K562 (cell line): ENCODE data around the gene ATAD2B. TPM values are rescaled to one million over a fixed set of nuclear protein-coding genes. Genes with fewer than 3 reads are reported as not detected.

Source experiments
- ADNP ChIP-seq: fragments of 200-800 bp; sonication (Bioruptor generic); IDR thresholded peaks from 2 replicates; pipeline ENCODE4 v1.6.1; 2016; ENCODE audit warnings: missing genetic modification characterization, missing compliant biosample characterization
- ARID3A ChIP-seq: IDR thresholded peaks from 2 replicates; pipeline ENCODE4 v1.6.1; 2012; ENCODE audit warnings: low read depth, low read length, improper control_type of control experiment, borderline replicate concordance
- ATF4 ChIP-seq: fragments of 450-650 bp; formaldehyde crosslinking; IDR thresholded peaks from 2 replicates; pipeline ENCODE4 v1.4.0; 2022; ENCODE audit warnings: mild to moderate bottlenecking, moderate library complexity
- CBX2 ChIP-seq: fragments of 200-600 bp; sonication (generic); IDR thresholded peaks from one replicate; pipeline ENCODE4 v1.6.1; 2012; ENCODE audit warnings: mild to moderate bottlenecking, low read length, inconsistent platforms; ENCODE audit not compliant: insufficient read depth, poor library complexity, severe bottlenecking
- ETV1 ChIP-seq: fragments of 450-650 bp; conservative IDR thresholded peaks from 2 replicates; pipeline ENCODE4 v1.6.1; 2016; ENCODE audit warnings: missing genetic modification characterization, control low read depth, low read depth, missing compliant biosample characterization
- ETV6 ChIP-seq, 3 experiments: fragments of 150-350 bp in 1 of 3; sonication (generic) in 1 of 3; formaldehyde crosslinking in 1 of 3; IDR thresholded peaks; 2 replicates each; pipeline versions ENCODE4 v1.6.1 to v1.8.0; 2014 to 2022; ENCODE audit warnings: borderline replicate concordance in 2 of 3, low read depth in 2 of 3, antibody characterized with exemption in 1 of 3, low read length in 1 of 3, mild to moderate bottlenecking in 1 of 3, missing genetic modification reagents in 1 of 3
- FIP1L1 ChIP-seq: fragments of 200-400 bp; formaldehyde crosslinking; IDR thresholded peaks from 2 replicates; pipeline ENCODE4 v1.6.1; 2018; ENCODE audit warnings: mild to moderate bottlenecking, low read depth, low read length; ENCODE audit not compliant: poor library complexity, severe bottlenecking
- KAT8 ChIP-seq: fragments of 450-650 bp; IDR thresholded peaks from 2 replicates; pipeline ENCODE4 v1.6.1; 2016; ENCODE audit warnings: low read depth, mild to moderate bottlenecking
- MAFF ChIP-seq: IDR thresholded peaks from 2 replicates; pipeline ENCODE4 v1.6.1; 2012; ENCODE audit warnings: low read length, improper control_type of control experiment
- MBD2 ChIP-seq: sonication (generic); IDR thresholded peaks from 2 replicates; pipeline ENCODE4 v1.6.1; 2016; ENCODE audit warnings: low read depth, borderline replicate concordance
- MED1 ChIP-seq: sonication (generic); formaldehyde crosslinking; IDR thresholded peaks from 2 replicates; pipeline ENCODE4 v1.8.1; 2023; ENCODE audit warnings: missing genetic modification reagents, borderline replicate concordance
- MTA2 ChIP-seq: fragments of 450-650 bp; IDR thresholded peaks from 2 replicates; pipeline ENCODE4 v1.6.1; 2016; ENCODE audit warnings: low read depth
- RUNX1 ChIP-seq: sonication (generic); IDR thresholded peaks from 2 replicates; pipeline ENCODE4 v1.6.1; 2016; ENCODE audit warnings: antibody characterized with exemption, low read depth
- SRF ChIP-seq, 2 experiments: fragments of 250-450, 450-650 bp in 1 of 2; sonication (Bioruptor Pico) in 1 of 2; sonication (generic) in 1 of 2; formaldehyde crosslinking; IDR thresholded peaks; 2 replicates each; pipeline versions ENCODE4 v1.5.0 to v1.5.1; 2020 to 2022; ENCODE audit warnings: mild to moderate bottlenecking in 1 of 2, missing genetic modification reagents in 1 of 2
- TARDBP ChIP-seq: fragments of 450-650 bp; IDR thresholded peaks from 2 replicates; pipeline ENCODE4 v1.6.1; 2016
- TBP ChIP-seq: optimal IDR thresholded peaks from 2 replicates; pipeline ENCODE3; 2011; ENCODE audit warnings: low read depth, low read length, improper control_type of control experiment
- TGIF2 ChIP-seq: sonication (generic); formaldehyde crosslinking; IDR thresholded peaks from 2 replicates; pipeline ENCODE4 v1.8.1; 2022; ENCODE audit warnings: mild to moderate bottlenecking, missing genetic modification reagents, moderate library complexity
- TRIM28 ChIP-seq: fragments of 450-650 bp; IDR thresholded peaks from 2 replicates; pipeline ENCODE4 v1.6.1; 2017
- ZBED1 ChIP-seq: IDR thresholded peaks from 2 replicates; pipeline ENCODE4 v1.6.1; 2014
- ZBTB34 ChIP-seq: fragments of 250-450 bp; sonication (Bioruptor Pico); IDR thresholded peaks from 2 replicates; pipeline ENCODE4 v1.8.0; 2021; ENCODE audit warnings: mild to moderate bottlenecking, moderate library complexity
- ZKSCAN1 ChIP-seq: fragments of 150-350 bp; IDR thresholded peaks from 2 replicates; pipeline ENCODE4 v1.6.1; 2016; ENCODE audit warnings: low read depth, low read length
- ZNF224 ChIP-seq: sonication (generic); formaldehyde crosslinking; IDR thresholded peaks from 2 replicates; pipeline ENCODE4 v1.8.0; 2022; ENCODE audit warnings: mild to moderate bottlenecking, missing genetic modification reagents
- ZNF282 ChIP-seq: sonication (generic); formaldehyde crosslinking; IDR thresholded peaks from 2 replicates; pipeline ENCODE4 v1.8.1; 2023; ENCODE audit warnings: missing genetic modification reagents
- ZNF449 ChIP-seq: fragments of 250-450 bp; sonication (Bioruptor Pico); IDR thresholded peaks from 2 replicates; pipeline ENCODE4 v1.8.0; 2022; ENCODE audit warnings: moderate library complexity, mild to moderate bottlenecking, inconsistent platforms
- ZNF655 ChIP-seq: fragments of 250-450 bp; sonication (Bioruptor Pico); IDR thresholded peaks from 2 replicates; pipeline ENCODE4 v1.5.0; 2021
- polyA plus RNA-seq, 8 experiments: library from polyadenylated mRNA; depleted of rRNA in 4 of 8; stranded (reverse) in 5 of 8; unstranded in 3 of 8; fragments of >200 nt; fragmentation: Nextera tagmentation in 2 of 8; fragmentation: Illumina TruSeq in 1 of 8; extraction: Ambion mirVana in 2 of 8; extraction: Trizol in 1 of 8; gene quantifications; 2 replicates each; pipeline versions ENCODE4 v1.2.1 to v1.2.3, GENCODE V29; 2011 to 2014; ENCODE audit warnings: inconsistent platforms in 1 of 8, missing spikeins in 1 of 8
- total RNA-seq, 7 experiments: library from RNA; depleted of rRNA in 6 of 7; stranded (reverse); fragments of >200 nt in 6 of 7; fragmentation: Illumina TruSeq in 2 of 7; extraction: Trizol in 2 of 7; gene quantifications; 2 replicates each; pipeline versions ENCODE4 v1.2.1 to v1.2.3, GENCODE V29; 2011 to 2021; ENCODE audit warnings: low replicate concordance in 1 of 7

Gene ATAD2B
- total and polyA plus RNA-seq, 9 of the 15 experiments (the other 6 are each of a cell fraction or from before 2014, with no cell fraction given): 3.2 to 21.6 (median 11.4) TPM

GRCh38 chr2:23791030-23791429, 135.9 kb downstream of the ATAD2B start (continued):
- TF ChIP-seq SRF (CRISPR knock-in tag; IDR thresholded peaks at IDR 0.05) (no peak), MBD2 (no peak), ETV6 (IDR thresholded peaks at IDR 0.05; ENCODE audit: borderline replicate concordance in 1 of 2, low read depth in 2 of 2, low read length in 1 of 2) (no peak), ETV6 (CRISPR knock-in tag; IDR thresholded peaks at IDR 0.05; ENCODE audit: borderline replicate concordance) (no peak), TRIM28 (no peak), ZNF224 (CRISPR knock-in tag) (no peak), TBP (no peak), CBX2 (no peak), TGIF2 (no peak), ATF4 (CRISPR knock-in tag) (no peak), ZBED1 (no peak), TARDBP (no peak), ARID3A (no peak), MAFF (peak; percentile 98), MED1 (CRISPR knock-in tag) (no peak), ADNP (tag) (peak; percentile 71), ZKSCAN1 (no peak), ZNF655 (CRISPR knock-in tag) (no peak), ZBTB34 (CRISPR knock-in tag) (no peak), RUNX1 (no peak), FIP1L1 (no peak), KAT8 (no peak), ZNF282 (no peak), ETV1 (no peak), MTA2 (no peak), ZNF449 (no peak)
